BJ (cell line): ENCODE measurements around the gene ZNF618. TPM values are rescaled to one million over a fixed set of nuclear protein-coding genes. Genes with fewer than 3 reads are reported as not detected.

ENCODE experiments used
- CTCF ChIA-PET: fragments of 350-600 bp; formaldehyde crosslinking; extraction: SDS; loops from one replicate; lab custom pipeline; 2021; ENCODE audit warnings: antibody characterized with exemption, inconsistent platforms; lab: Yijun Ruan, JAX
- POLR2A ChIA-PET: fragments of 300-600 bp; sonication (Branson Sonifier 250); formaldehyde crosslinking; extraction: SDS; loops from one replicate; lab custom pipeline; 2021; ENCODE audit warnings: antibody characterized with exemption; lab: Charles Lee
- DNase-seq: peaks from one replicate; pipeline ENCODE4 v3.0.0-alpha.2; 2011; ENCODE audit warnings: low read depth
- H3K27me3 ChIP-seq: 2 replicates; pipeline ENCODE4 v1.6.0; 2011; ENCODE audit warnings: low read length; ENCODE audit not compliant: control insufficient read depth, insufficient read depth
- H3K36me3 ChIP-seq: 2 replicates; pipeline ENCODE4 v1.5.1; 2011; ENCODE audit warnings: low read length; ENCODE audit not compliant: control insufficient read depth, insufficient read depth
- H3K4me3 ChIP-seq: 2 replicates; pipeline ENCODE4 v1.5.1; 2011; ENCODE audit warnings: low read depth, mild to moderate bottlenecking, control low read depth, low read length
- CTCF ChIP-seq: IDR thresholded peaks from 2 replicates; pipeline ENCODE4 v1.5.1; 2011; ENCODE audit warnings: low read depth, mild to moderate bottlenecking, control low read depth, inconsistent platforms, low read length, moderate library complexity; ENCODE audit not compliant: insufficient read depth
- polyA plus RNA-seq: library from polyadenylated mRNA; depleted of rRNA; stranded (reverse); fragments of >200 nt; gene quantifications from 2 replicates; pipeline ENCODE4 v1.2.3, GENCODE V29; 2011

The ZNF618 gene
- polyA plus RNA-seq, 1 experiment, result 5.4 TPM

GRCh38 chr9:114014044-114014443 is 137.9 kb downstream of the ZNF618 start:
- DNase-seq, result no peak
- ChIA-PET CTCF (interaction anchor here (0.6 to 0.7 kb wide), 2 partner anchors 11 to 70 kb away, joined by 3 read pairs; no protein-coding TSS in a partner anchor), POLR2A (no interaction called here)
- Histone ChIP-seq H3K36me3 (peaks cover 15% of the 10 kb centered on the region), H3K4me3 (no peak overlapping the region), H3K27me3 (no peaks in the 10 kb centered on the region)
- no peak for TF ChIP-seq CTCF

GRCh38 chr9:114015607-114016006 is 139.5 kb downstream of the ZNF618 start:
- no peak for TF ChIP-seq CTCF
- CTCF ChIA-PET, result no interaction called here
- peaks cover 16% of the 10 kb centered on the region for H3K36me3 ChIP-seq

DNA sequence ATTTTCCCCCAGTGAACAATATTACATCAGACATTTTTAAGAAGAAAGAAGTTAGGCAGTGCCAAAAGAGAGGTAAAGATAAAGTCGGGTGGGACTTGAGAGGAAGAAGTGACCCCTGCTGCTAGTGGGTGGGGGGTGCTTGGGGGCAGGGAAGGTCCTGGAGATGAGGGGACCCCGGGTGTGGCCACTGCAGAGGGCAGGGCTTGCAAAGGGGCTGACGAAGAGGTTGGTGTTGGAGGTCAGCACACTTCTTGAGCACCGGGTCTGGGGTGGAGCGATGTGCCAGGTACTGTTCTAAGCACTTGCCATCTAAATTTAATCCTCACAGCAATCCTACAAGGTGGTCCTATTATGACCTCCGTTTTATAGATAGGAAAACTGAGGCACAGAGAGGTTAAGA is 140.0 kb downstream of the ZNF618 start:
- H3K4me3 ChIP-seq, result no peak overlapping the region
- DNase-seq, result no peak
- TF ChIP-seq CTCF, result no peak
- H3K36me3 ChIP-seq, result peaks cover 16% of the 10 kb centered on the region
- CTCF ChIA-PET, result no interaction called here
- POLR2A ChIA-PET, result no interaction called here
- no peaks in the 10 kb centered on the region for H3K27me3 ChIP-seq

More at GRCh38 chr9:114015607-114016006, 139.5 kb downstream of the ZNF618 start:
- DNase-seq, result no peak
- POLR2A ChIA-PET, result no interaction called here
- Histone ChIP-seq H3K27me3 (no peaks in the 10 kb centered on the region), H3K4me3 (no peak overlapping the region)

GRCh38 chr9:114016629-114017423 is 140.7 kb downstream of the ZNF618 start:
- CTCF ChIA-PET, result interaction anchor here (0.7 kb wide), 1 partner anchor 274 kb away, joined by 3 read pairs; no protein-coding TSS in a partner anchor
- no peak for DNase-seq
- POLR2A ChIA-PET, result no interaction called here
- Histone ChIP-seq H3K4me3 (no peak overlapping the region), H3K27me3 (no peaks in the 10 kb centered on the region), H3K36me3 (peaks cover 13% of the 10 kb centered on the region)
- TF ChIP-seq CTCF, result no peak
